GM23338 (cell line): ENCODE measurements around the gene CACNA2D3. TPM values are rescaled to one million over a fixed set of nuclear protein-coding genes. Genes with fewer than 3 reads are reported as not detected.

Experiments used
- ATAC-seq: fragments of 200-7000 bp; cut with Tn5 transposase; 3 replicates; pipeline ENCODE4 v1.9.1; 2020
- DNase-seq: peaks from one replicate; pipeline ENCODE4 v3.0.0-alpha.2; 2015; ENCODE audit warnings: low spot score
- H2AFZ ChIP-seq: fragments of 200-600 bp; sonication (generic); 2 replicates; pipeline ENCODE4 v1.8.0; 2016; ENCODE audit warnings: antibody characterized with exemption, mild to moderate bottlenecking, moderate library complexity
- H3F3A ChIP-seq: fragments of 200-600 bp; sonication (generic); replicated peaks from 2 replicates; pipeline ENCODE4 v1.8.0; 2017; ENCODE audit warnings: antibody characterized with exemption, mixed run types, low read depth
- H3K27ac ChIP-seq: fragments of 200-600 bp; sonication (generic); 2 replicates; pipeline ENCODE4 v1.6.1; 2016; ENCODE audit warnings: low read depth
- H3K27me3 ChIP-seq: fragments of 200-600 bp; sonication (generic); 2 replicates; pipeline ENCODE4 v1.8.0; 2016; ENCODE audit warnings: mild to moderate bottlenecking, mixed run types, moderate library complexity; ENCODE audit not compliant: insufficient read depth
- H3K36me3 ChIP-seq: fragments of 200-600 bp; sonication (generic); 2 replicates; pipeline ENCODE4 v1.8.0; 2016; ENCODE audit warnings: mild to moderate bottlenecking; ENCODE audit not compliant: insufficient read depth
- H3K4me1 ChIP-seq: fragments of 200-600 bp; sonication (generic); 2 replicates; pipeline ENCODE4 v1.8.0; 2016; ENCODE audit warnings: mild to moderate bottlenecking, moderate library complexity; ENCODE audit not compliant: insufficient read depth
- H3K4me2 ChIP-seq: fragments of 200-600 bp; sonication (generic); 2 replicates; pipeline ENCODE4 v1.7.1; 2017; ENCODE audit warnings: mixed run types
- H3K4me3 ChIP-seq: fragments of 200-600 bp; sonication (generic); 2 replicates; pipeline ENCODE4 v1.6.1; 2016; ENCODE audit warnings: mixed run types
- H3K79me2 ChIP-seq: fragments of 200-600 bp; sonication (generic); replicated peaks from 2 replicates; pipeline ENCODE4 v1.8.0; 2017; ENCODE audit warnings: mild to moderate bottlenecking; ENCODE audit not compliant: insufficient read depth
- H3K9me2 ChIP-seq: fragments of 200-600 bp; sonication (generic); 2 replicates; pipeline ENCODE4 v1.8.0; 2017; ENCODE audit not compliant: insufficient read depth
- H4K20me1 ChIP-seq: fragments of 200-600 bp; sonication (generic); replicated peaks from 2 replicates; pipeline ENCODE4 v1.8.0; 2017; ENCODE audit warnings: mild to moderate bottlenecking; ENCODE audit not compliant: insufficient read depth
- H3K27ac Mint-ChIP-seq: 2 replicates; pipeline ENCODE4 v1.8.0; 2020; ENCODE audit warnings: inconsistent platforms, mild to moderate bottlenecking, moderate library complexity, mixed read lengths
- H3K27me3 Mint-ChIP-seq: 3 replicates; pipeline ENCODE4 v1.8.0; 2022; ENCODE audit warnings: low read depth, mild to moderate bottlenecking, moderate library complexity, mixed read lengths, inconsistent platforms; ENCODE audit not compliant: insufficient read depth, poor library complexity
- H3K36me3 Mint-ChIP-seq: 3 replicates; pipeline ENCODE4 v1.8.0; 2021; ENCODE audit warnings: low read depth, mild to moderate bottlenecking, inconsistent platforms, moderate library complexity, mixed read lengths
- H3K4me1 Mint-ChIP-seq: 3 replicates; pipeline ENCODE4 v1.8.0; 2020; ENCODE audit warnings: mild to moderate bottlenecking, inconsistent platforms, mixed read lengths
- H3K4me3 Mint-ChIP-seq: 3 replicates; pipeline ENCODE4 v1.8.0; 2021; ENCODE audit warnings: moderate library complexity, mild to moderate bottlenecking, inconsistent platforms, mixed read lengths
- H3K9me3 Mint-ChIP-seq: 3 replicates; pipeline ENCODE4 v1.8.0; 2020; ENCODE audit warnings: moderate library complexity, mild to moderate bottlenecking, inconsistent platforms, mixed read lengths
- CREB1 ChIP-seq: fragments of 250-450 bp; sonication (Bioruptor Pico); IDR thresholded peaks from 2 replicates; pipeline ENCODE4 v1.5.0; 2020; ENCODE audit warnings: low read depth, mild to moderate bottlenecking, moderate library complexity
- EZH2 ChIP-seq: fragments of 200-600 bp; sonication (generic); IDR thresholded peaks from one replicate; pipeline ENCODE4 v1.8.0; 2017; ENCODE audit warnings: antibody characterized with exemption, mild to moderate bottlenecking, low read depth; ENCODE audit not compliant: unreplicated experiment
- EZH2phosphoT487 ChIP-seq: fragments of 200-600 bp; sonication (generic); IDR thresholded peaks from one replicate; pipeline ENCODE4 v1.8.1; 2018; ENCODE audit warnings: antibody characterized with exemption; ENCODE audit not compliant: unreplicated experiment
- JUNB ChIP-seq: IDR thresholded peaks from one replicate; pipeline ENCODE4 v1.6.1; 2016; ENCODE audit warnings: antibody characterized with exemption; ENCODE audit not compliant: unreplicated experiment
- NANOG ChIP-seq: IDR thresholded peaks from 2 replicates; pipeline ENCODE4 v1.6.1; 2016; ENCODE audit warnings: antibody characterized with exemption, borderline replicate concordance
- POLR2AphosphoS5 ChIP-seq: IDR thresholded peaks from 2 replicates; pipeline ENCODE4 v1.6.1; 2016; ENCODE audit warnings: antibody characterized with exemption, low read depth
- STAT1 ChIP-seq: IDR thresholded peaks from one replicate; pipeline ENCODE4 v1.6.1; 2016; ENCODE audit warnings: antibody characterized with exemption; ENCODE audit not compliant: unreplicated experiment
- ZNF114 ChIP-seq: fragments of 250-450 bp; sonication (Bioruptor Pico); IDR thresholded peaks from 2 replicates; pipeline ENCODE4 v1.5.0; 2020; ENCODE audit warnings: mild to moderate bottlenecking, moderate library complexity
- ZNF331 ChIP-seq: fragments of 250-450 bp; sonication (Bioruptor Pico); IDR thresholded peaks from 2 replicates; pipeline ENCODE4 v1.5.0; 2020; ENCODE audit warnings: low read depth, mild to moderate bottlenecking, moderate library complexity
- polyA plus RNA-seq: library from polyadenylated mRNA; unstranded; fragments of >200 nt; fragmentation: Nextera tagmentation; extraction: Ambion mirVana; gene quantifications from 2 replicates; pipeline ENCODE4 v1.2.1, GENCODE V29; 2016
- total RNA-seq: library from RNA; depleted of rRNA; stranded (reverse); fragments of >200 nt; shearing (Covaris generic); gene quantifications from 2 replicates; pipeline ENCODE4 v1.2.3, GENCODE V29; 2014
- TF ChIP-seq, protein P1 (sequence below), 2 experiments: fragments of 200-600 bp in 1 of 2; sonication (generic) in 1 of 2; conservative IDR thresholded peaks; 2 replicates each; pipeline versions ENCODE4 v1.5.1 to v1.6.1; 2016 to 2017; ENCODE audit warnings: antibody characterized with exemption in 2 of 2, low read depth in 2 of 2, mild to moderate bottlenecking in 2 of 2, moderate library complexity in 1 of 2
- TF ChIP-seq, protein P2 (sequence below): IDR thresholded peaks from 2 replicates; pipeline ENCODE4 v1.6.1; 2016; ENCODE audit warnings: antibody characterized with exemption
- TF ChIP-seq, protein P3 (sequence below): fragments of 250-450 bp; sonication (Bioruptor Pico); IDR thresholded peaks from 2 replicates; pipeline ENCODE4 v1.5.0; 2020; ENCODE audit warnings: mild to moderate bottlenecking, moderate library complexity
- TF ChIP-seq, protein P4 (sequence below): IDR thresholded peaks from one replicate; pipeline ENCODE4 v1.6.1; 2018; ENCODE audit warnings: antibody characterized with exemption; ENCODE audit not compliant: unreplicated experiment

CACNA2D3 gene
- total and polyA plus RNA-seq, 2 experiments from 2014 or later: 2.2 to 2.3 TPM

DNA sequence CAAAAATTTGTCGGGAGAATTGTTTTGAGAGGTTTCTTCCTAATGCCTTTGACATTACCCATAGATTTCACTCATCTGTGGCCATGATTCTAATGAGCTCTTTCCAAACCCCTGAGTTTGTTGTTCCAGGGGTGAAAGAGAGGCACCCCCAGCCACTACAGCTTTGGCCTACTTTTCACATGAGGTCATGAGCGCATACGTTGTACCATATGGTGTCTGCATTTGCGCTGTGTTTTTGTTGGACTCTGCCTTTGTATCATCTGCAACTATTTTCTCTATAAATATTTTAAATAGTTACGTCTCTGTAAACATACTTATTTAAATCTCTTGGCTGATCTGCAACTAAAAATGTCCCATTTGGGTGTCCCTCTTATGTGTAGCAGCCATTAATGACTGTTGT is 697.6 kb downstream of the CACNA2D3 start:
- H2AFZ ChIP-seq: no peak overlapping the region
- peaks cover 20% of the 10 kb centered on the region for H3K4me1 ChIP-seq
- no peaks in the 10 kb centered on the region for H3K79me2 ChIP-seq
- peaks cover 14% of the 10 kb centered on the region for H3K4me1 Mint-ChIP-seq
- peaks cover 83% of the 10 kb centered on the region for H3K27me3 ChIP-seq
- H3K4me2 ChIP-seq: no peak overlapping the region
- H3K9me3 Mint-ChIP-seq: no peaks in the 10 kb centered on the region; the same call in 2 of the 3 replicates
- H3K27ac Mint-ChIP-seq: no peak overlapping the region
- no peak overlapping the region for H3K4me3 ChIP-seq
- H3F3A ChIP-seq: no peaks in the 10 kb centered on the region
- no peak for TF ChIP-seq STAT1
- TF ChIP-seq, protein P1, sequence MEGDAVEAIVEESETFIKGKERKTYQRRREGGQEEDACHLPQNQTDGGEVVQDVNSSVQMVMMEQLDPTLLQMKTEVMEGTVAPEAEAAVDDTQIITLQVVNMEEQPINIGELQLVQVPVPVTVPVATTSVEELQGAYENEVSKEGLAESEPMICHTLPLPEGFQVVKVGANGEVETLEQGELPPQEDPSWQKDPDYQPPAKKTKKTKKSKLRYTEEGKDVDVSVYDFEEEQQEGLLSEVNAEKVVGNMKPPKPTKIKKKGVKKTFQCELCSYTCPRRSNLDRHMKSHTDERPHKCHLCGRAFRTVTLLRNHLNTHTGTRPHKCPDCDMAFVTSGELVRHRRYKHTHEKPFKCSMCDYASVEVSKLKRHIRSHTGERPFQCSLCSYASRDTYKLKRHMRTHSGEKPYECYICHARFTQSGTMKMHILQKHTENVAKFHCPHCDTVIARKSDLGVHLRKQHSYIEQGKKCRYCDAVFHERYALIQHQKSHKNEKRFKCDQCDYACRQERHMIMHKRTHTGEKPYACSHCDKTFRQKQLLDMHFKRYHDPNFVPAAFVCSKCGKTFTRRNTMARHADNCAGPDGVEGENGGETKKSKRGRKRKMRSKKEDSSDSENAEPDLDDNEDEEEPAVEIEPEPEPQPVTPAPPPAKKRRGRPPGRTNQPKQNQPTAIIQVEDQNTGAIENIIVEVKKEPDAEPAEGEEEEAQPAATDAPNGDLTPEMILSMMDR (conservative IDR thresholded peaks at IDR 0.05; ENCODE audit: low read depth in 2 of 2): no peak
- TF ChIP-seq, protein P2, sequence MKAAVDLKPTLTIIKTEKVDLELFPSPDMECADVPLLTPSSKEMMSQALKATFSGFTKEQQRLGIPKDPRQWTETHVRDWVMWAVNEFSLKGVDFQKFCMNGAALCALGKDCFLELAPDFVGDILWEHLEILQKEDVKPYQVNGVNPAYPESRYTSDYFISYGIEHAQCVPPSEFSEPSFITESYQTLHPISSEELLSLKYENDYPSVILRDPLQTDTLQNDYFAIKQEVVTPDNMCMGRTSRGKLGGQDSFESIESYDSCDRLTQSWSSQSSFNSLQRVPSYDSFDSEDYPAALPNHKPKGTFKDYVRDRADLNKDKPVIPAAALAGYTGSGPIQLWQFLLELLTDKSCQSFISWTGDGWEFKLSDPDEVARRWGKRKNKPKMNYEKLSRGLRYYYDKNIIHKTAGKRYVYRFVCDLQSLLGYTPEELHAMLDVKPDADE: no peak
- TF ChIP-seq NANOG: no peak
- TF ChIP-seq ZNF114 (CRISPR knock-in tag): no peak
- TF ChIP-seq JUNB: no peak
- no peak for TF ChIP-seq POLR2AphosphoS5
- TF ChIP-seq, protein P3, sequence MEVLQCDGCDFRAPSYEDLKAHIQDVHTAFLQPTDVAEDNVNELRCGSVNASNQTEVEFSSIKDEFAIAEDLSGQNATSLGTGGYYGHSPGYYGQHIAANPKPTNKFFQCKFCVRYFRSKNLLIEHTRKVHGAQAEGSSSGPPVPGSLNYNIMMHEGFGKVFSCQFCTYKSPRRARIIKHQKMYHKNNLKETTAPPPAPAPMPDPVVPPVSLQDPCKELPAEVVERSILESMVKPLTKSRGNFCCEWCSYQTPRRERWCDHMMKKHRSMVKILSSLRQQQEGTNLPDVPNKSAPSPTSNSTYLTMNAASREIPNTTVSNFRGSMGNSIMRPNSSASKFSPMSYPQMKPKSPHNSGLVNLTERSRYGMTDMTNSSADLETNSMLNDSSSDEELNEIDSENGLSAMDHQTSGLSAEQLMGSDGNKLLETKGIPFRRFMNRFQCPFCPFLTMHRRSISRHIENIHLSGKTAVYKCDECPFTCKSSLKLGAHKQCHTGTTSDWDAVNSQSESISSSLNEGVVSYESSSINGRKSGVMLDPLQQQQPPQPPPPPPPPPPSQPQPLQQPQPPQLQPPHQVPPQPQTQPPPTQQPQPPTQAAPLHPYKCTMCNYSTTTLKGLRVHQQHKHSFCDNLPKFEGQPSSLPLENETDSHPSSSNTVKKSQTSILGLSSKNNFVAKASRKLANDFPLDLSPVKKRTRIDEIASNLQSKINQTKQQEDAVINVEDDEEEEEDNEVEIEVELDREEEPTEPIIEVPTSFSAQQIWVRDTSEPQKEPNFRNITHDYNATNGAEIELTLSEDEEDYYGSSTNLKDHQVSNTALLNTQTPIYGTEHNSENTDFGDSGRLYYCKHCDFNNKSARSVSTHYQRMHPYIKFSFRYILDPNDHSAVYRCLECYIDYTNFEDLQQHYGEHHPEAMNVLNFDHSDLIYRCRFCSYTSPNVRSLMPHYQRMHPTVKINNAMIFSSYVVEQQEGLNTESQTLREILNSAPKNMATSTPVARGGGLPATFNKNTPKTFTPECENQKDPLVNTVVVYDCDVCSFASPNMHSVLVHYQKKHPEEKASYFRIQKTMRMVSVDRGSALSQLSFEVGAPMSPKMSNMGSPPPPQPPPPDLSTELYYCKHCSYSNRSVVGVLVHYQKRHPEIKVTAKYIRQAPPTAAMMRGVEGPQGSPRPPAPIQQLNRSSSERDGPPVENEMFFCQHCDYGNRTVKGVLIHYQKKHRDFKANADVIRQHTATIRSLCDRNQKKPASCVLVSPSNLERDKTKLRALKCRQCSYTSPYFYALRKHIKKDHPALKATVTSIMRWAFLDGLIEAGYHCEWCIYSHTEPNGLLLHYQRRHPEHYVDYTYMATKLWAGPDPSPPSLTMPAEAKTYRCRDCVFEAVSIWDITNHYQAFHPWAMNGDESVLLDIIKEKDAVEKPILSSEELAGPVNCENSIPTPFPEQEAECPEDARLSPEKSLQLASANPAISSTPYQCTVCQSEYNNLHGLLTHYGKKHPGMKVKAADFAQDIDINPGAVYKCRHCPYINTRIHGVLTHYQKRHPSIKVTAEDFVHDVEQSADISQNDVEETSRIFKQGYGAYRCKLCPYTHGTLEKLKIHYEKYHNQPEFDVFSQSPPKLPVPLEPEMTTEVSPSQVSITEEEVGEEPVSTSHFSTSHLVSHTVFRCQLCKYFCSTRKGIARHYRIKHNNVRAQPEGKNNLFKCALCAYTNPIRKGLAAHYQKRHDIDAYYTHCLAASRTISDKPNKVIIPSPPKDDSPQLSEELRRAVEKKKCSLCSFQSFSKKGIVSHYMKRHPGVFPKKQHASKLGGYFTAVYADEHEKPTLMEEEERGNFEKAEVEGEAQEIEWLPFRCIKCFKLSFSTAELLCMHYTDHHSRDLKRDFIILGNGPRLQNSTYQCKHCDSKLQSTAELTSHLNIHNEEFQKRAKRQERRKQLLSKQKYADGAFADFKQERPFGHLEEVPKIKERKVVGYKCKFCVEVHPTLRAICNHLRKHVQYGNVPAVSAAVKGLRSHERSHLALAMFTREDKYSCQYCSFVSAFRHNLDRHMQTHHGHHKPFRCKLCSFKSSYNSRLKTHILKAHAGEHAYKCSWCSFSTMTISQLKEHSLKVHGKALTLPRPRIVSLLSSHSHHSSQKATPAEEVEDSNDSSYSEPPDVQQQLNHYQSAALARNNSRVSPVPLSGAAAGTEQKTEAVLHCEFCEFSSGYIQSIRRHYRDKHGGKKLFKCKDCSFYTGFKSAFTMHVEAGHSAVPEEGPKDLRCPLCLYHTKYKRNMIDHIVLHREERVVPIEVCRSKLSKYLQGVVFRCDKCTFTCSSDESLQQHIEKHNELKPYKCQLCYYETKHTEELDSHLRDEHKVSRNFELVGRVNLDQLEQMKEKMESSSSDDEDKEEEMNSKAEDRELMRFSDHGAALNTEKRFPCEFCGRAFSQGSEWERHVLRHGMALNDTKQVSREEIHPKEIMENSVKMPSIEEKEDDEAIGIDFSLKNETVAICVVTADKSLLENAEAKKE (CRISPR knock-in tag): no peak
- no peak for TF ChIP-seq EZH2
- no peak for TF ChIP-seq CREB1 (CRISPR knock-in tag)
- no peak for TF ChIP-seq EZH2phosphoT487
- TF ChIP-seq ZNF331 (CRISPR knock-in tag): no peak
- TF ChIP-seq, protein P4, sequence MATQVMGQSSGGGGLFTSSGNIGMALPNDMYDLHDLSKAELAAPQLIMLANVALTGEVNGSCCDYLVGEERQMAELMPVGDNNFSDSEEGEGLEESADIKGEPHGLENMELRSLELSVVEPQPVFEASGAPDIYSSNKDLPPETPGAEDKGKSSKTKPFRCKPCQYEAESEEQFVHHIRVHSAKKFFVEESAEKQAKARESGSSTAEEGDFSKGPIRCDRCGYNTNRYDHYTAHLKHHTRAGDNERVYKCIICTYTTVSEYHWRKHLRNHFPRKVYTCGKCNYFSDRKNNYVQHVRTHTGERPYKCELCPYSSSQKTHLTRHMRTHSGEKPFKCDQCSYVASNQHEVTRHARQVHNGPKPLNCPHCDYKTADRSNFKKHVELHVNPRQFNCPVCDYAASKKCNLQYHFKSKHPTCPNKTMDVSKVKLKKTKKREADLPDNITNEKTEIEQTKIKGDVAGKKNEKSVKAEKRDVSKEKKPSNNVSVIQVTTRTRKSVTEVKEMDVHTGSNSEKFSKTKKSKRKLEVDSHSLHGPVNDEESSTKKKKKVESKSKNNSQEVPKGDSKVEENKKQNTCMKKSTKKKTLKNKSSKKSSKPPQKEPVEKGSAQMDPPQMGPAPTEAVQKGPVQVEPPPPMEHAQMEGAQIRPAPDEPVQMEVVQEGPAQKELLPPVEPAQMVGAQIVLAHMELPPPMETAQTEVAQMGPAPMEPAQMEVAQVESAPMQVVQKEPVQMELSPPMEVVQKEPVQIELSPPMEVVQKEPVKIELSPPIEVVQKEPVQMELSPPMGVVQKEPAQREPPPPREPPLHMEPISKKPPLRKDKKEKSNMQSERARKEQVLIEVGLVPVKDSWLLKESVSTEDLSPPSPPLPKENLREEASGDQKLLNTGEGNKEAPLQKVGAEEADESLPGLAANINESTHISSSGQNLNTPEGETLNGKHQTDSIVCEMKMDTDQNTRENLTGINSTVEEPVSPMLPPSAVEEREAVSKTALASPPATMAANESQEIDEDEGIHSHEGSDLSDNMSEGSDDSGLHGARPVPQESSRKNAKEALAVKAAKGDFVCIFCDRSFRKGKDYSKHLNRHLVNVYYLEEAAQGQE: no peak
- peaks cover 79% of the 10 kb centered on the region for H3K27me3 Mint-ChIP-seq
- no peaks in the 10 kb centered on the region for H3K36me3 ChIP-seq
- H3K27ac ChIP-seq: no peak overlapping the region
- ATAC-seq (no peak), DNase-seq (no peak)
- peaks cover 16% of the 10 kb centered on the region for H4K20me1 ChIP-seq
- H3K4me3 Mint-ChIP-seq: no peak overlapping the region
- H3K9me2 ChIP-seq: 0 out of 2 replicates have a peak, but pooled peaks cover 5% of the 10 kb centered on the region
- 0 out of 3 replicates have a peak, but pooled peaks cover 4% of the 10 kb centered on the region for H3K36me3 Mint-ChIP-seq
